Measurements from ENCODE around the gene THG1L. TPM values are rescaled to one million over a fixed set of nuclear protein-coding genes. Genes with fewer than 3 reads are reported as not detected.

Gene THG1L
- total and polyA plus RNA-seq, 10 of the 15 experiments (the other 5 are each of a cell fraction or from before 2014, with no cell fraction given) = 24.8 to 58.0 (median 34.5) TPM

DNA sequence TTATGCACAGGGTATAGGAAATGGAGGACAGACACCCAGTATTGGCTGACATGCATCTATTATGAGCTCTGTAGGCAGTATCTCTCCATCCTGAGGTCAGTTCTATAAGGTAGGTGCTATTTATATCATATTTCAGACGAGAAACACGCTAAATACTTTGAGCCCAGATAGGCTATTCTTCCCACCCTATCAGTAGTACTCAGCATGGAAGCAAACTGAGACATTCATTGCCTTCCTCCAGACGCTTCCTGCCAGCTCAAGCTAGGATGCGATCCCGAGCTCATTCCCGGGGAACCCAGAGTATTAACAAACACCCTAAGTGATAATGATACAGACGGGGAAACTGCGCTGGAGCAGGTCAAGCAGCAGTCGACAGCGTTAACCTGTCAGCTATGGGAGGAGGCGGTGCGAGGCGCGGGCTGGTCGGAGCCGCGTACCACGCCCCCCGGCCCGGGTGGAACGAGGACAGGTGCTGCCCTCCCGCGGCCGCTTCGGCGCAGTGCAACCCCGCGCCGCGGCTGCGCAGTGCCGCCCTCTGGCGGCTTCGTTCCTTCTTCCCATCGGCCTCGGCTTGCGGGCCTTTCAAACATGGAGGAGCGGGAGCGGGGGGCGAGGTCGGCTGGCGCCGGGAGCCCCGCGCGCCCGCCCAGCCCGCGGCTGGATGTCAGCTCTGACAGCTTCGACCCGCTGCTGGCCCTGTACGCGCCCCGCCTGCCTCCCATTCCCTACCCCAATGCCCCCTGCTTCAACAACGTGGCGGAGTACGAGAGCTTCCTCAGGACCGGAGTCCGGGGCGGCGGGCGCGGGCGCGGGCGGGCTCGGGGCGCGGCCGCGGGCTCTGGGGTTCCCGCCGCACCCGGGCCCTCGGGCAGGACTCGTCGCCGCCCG is 12.2 kb downstream of the THG1L start, which contains the start of gene LSM11 (continued):
- TF ChIP-seq BCLAF1 (IDR thresholded peaks at IDR 0.05) = no peak
- no peak; the same call in 1 of the 2 replicates for TF ChIP-seq DPF2 (IDR thresholded peaks at IDR 0.05)
- 0 out of 2 replicates have a peak, but pooled peaks have one; percentile 70 for TF ChIP-seq STAT1 (conservative IDR thresholded peaks at IDR 0.05)
- no peak for TF ChIP-seq ATF7 (IDR thresholded peaks at IDR 0.05; ENCODE audit: low read depth)
- 0 out of 3 replicates have a peak, but pooled peaks have one; percentile 41 for TF ChIP-seq POU2F2 (IDR thresholded peaks at IDR 0.05; ENCODE audit: borderline replicate concordance, low read depth, low read length)
- TF ChIP-seq ATF3 (IDR thresholded peaks at IDR 0.05; ENCODE audit: borderline replicate concordance, extremely low read depth, low read depth, low read length) = peak; percentile 42; the same call in 1 of the 2 replicates
- TF ChIP-seq, protein P1, sequence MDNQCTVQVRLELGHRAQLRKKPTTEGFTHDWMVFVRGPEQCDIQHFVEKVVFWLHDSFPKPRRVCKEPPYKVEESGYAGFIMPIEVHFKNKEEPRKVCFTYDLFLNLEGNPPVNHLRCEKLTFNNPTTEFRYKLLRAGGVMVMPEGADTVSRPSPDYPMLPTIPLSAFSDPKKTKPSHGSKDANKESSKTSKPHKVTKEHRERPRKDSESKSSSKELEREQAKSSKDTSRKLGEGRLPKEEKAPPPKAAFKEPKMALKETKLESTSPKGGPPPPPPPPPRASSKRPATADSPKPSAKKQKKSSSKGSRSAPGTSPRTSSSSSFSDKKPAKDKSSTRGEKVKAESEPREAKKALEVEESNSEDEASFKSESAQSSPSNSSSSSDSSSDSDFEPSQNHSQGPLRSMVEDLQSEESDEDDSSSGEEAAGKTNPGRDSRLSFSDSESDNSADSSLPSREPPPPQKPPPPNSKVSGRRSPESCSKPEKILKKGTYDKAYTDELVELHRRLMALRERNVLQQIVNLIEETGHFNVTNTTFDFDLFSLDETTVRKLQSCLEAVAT (IDR thresholded peaks at IDR 0.05) = no peak
- no peak for TF ChIP-seq SPI1 (IDR thresholded peaks at IDR 0.05; ENCODE audit: borderline replicate concordance, insufficient read depth, low read depth, low read length)
- TF ChIP-seq YBX1 (IDR thresholded peaks at IDR 0.05) = no peak
- peak; percentile 100 for TF ChIP-seq SMARCA5 (IDR thresholded peaks at IDR 0.05)
- no peak for TF ChIP-seq IKZF2 (IDR thresholded peaks at IDR 0.05)
- TF ChIP-seq ZNF274 (IDR thresholded peaks at IDR 0.05; ENCODE audit: insufficient read depth, insufficient read length) = no peak
- TF ChIP-seq POLR2AphosphoS5 (IDR thresholded peaks at IDR 0.05; ENCODE audit: low read length) = no peak
- no peak for TF ChIP-seq ZBED1 (IDR thresholded peaks at IDR 0.05; ENCODE audit: borderline replicate concordance)
- TF ChIP-seq BMI1 (IDR thresholded peaks at IDR 0.05; ENCODE audit: borderline replicate concordance) = no peak
- peak; percentile 87 for TF ChIP-seq RAD21 (IDR thresholded peaks at IDR 0.05; ENCODE audit: insufficient read depth, low read depth, low read length)
- TF ChIP-seq KLF5 (IDR thresholded peaks at IDR 0.05; ENCODE audit: partially characterized antibody) = no peak
- no peak for TF ChIP-seq REST (IDR thresholded peaks at IDR 0.05; ENCODE audit: low read depth, low read length)
- 0 out of 2 replicates have a peak, but pooled peaks have one; percentile 20 for TF ChIP-seq HCFC1 (IDR thresholded peaks at IDR 0.05; ENCODE audit: low read length)
- peak; percentile 75 for TF ChIP-seq BACH1 (IDR thresholded peaks at IDR 0.05; ENCODE audit: borderline replicate concordance)

Measured in GM12878 (cell line).